Right lobe of liver (tissue), 6 donors: ENCODE results near the gene TMSB10. TPM values are rescaled to one million over a fixed set of nuclear protein-coding genes. Genes with fewer than 3 reads are reported as not detected.
A peak's percentile ranks its signal among the peaks of the same experiment; 100 is the strongest.
"Not testable (repeated sequence)": the region's sequence is repeated elsewhere in the genome, so short reads cannot be mapped to it uniquely, and the experiment has no call there.

Source experiments
- ATAC-seq, 4 donors: fragments of 200-7000 bp; cut with Tn5 transposase; one replicate each; pipeline ENCODE4 v1.9.1; 2020; ENCODE audit warnings: mild to moderate bottlenecking in 4 of 4, moderate library complexity in 4 of 4
- DNase-seq, 3 donors: peaks; one replicate each; pipeline ENCODE4 v3.0.0-alpha.2; 2020
- H3K27ac ChIP-seq, 3 donors: fragments of 200-600 bp; one replicate each; pipeline ENCODE4 v1.8.0; 2022
- H3K27me3 ChIP-seq, 2 donors: fragments of 200-600 bp; one replicate each; pipeline ENCODE4 v1.8.0; 2022
- H3K36me3 ChIP-seq, 4 donors: fragments of 200-600 bp; sonication (generic) in 1 of 4; one replicate each; pipeline versions ENCODE4 v1.5.1 to v1.8.0; 2017 to 2022; ENCODE audit warnings: control low read depth in 1 of 4
- H3K4me1 ChIP-seq, 4 donors: fragments of 200-600 bp; sonication (generic) in 1 of 4; one replicate each; pipeline versions ENCODE4 v1.5.1 to v1.8.0; 2017 to 2022; ENCODE audit warnings: control low read depth in 1 of 4
- H3K4me3 ChIP-seq, 3 donors: fragments of 200-600 bp; one replicate each; pipeline ENCODE4 v1.8.0; 2022
- H3K9me3 ChIP-seq, 4 donors: fragments of 200-600 bp; sonication (generic) in 1 of 4; one replicate each; pipeline versions ENCODE4 v1.5.1 to v1.8.0; 2017 to 2022; ENCODE audit warnings: control low read depth in 1 of 4
- CTCF ChIP-seq, 4 donors: fragments of 200-600 bp in 3 of 4; fragments of 450-650 bp in 1 of 4; IDR thresholded peaks; one replicate each; pipeline versions ENCODE4 v1.5.1 to v1.8.0; 2016 to 2022; ENCODE audit warnings: antibody characterized with exemption in 4 of 4, mild to moderate bottlenecking in 2 of 4
- POLR2A ChIP-seq: fragments of 450-650 bp; IDR thresholded peaks from one replicate; pipeline ENCODE4 v1.6.1; 2017; ENCODE audit warnings: antibody characterized with exemption, mild to moderate bottlenecking
- WGBS: methylation state at CpG from one replicate; pipeline ENCODE4 v1.1.6; 2018; ENCODE audit warnings: low coverage, low lambda C conversion rate; ENCODE audit not compliant: insufficient coverage; ENCODE audit errors: missing lambda C conversion rate; 5-methylcytosine and 5-hydroxymethylcytosine counted together
- intact Hi-C, 2 donors: fragments of 100-400 bp; cut with DNase I; formaldehyde crosslinking; loops; one replicate each; pipeline versions ENCODE4 v1.11.2 to v1.14.1; 2022
- total RNA-seq, 6 experiments: library from RNA; depleted of rRNA in 2 of 6; stranded (reverse); fragments of >200 nt in 2 of 6; fragmentation: NEBNext Ultra II Directional in 3 of 6; extraction: Animal tissue kit (Norgen Biotek cat#: 25700) in 3 of 6; gene quantifications; one replicate each; pipeline versions ENCODE4 v1.1.0 to v1.2.4, GENCODE V29; 2016 to 2023
- donor health status: DM: no; HTN: yes; CAD: no.
- donor health status: DM: no; HTN: no; CAD: no.
- donor health status: DM: no; HTN: no; CAD: no.
- donor health status: DM: no; HTN: yes; CAD: no.
- donor health status: DM: no; HTN: yes; CAD: no.

The TMSB10 gene
- total RNA-seq, 6 experiments from 2014 or later = 77.3 to 814 (median 270) TPM

- no peak for DNase-seq
- 76% methylated on average over 3 of the region's 3 CpGs for WGBS
- intact Hi-C loops = no loop called here
Measured at GRCh38 chr2:84866122-84866521, 39.3 kb upstream of the TMSB10 start.

GRCh38 chr2:84868327-84868726 is 37.1 kb upstream of the TMSB10 start:
- DNase-seq, ATAC-seq, H3K36me3 ChIP-seq, H3K4me1 ChIP-seq, H3K27ac ChIP-seq, intact Hi-C loops, H3K9me3 ChIP-seq, H3K27me3 ChIP-seq, H3K4me3 ChIP-seq: not testable (repeated sequence)
- 96% methylated on average over 2 of the region's 4 CpGs for WGBS

More at GRCh38 chr2:84866122-84866521, 39.3 kb upstream of the TMSB10 start:
- no peak overlapping the region for H3K27ac ChIP-seq
- H3K4me3 ChIP-seq = no peak overlapping the region
- TF ChIP-seq CTCF (IDR thresholded peaks at IDR 0.05) (no peak), POLR2A (no peak)
- H3K27me3 ChIP-seq = no peaks in the 10 kb centered on the region
- H3K9me3 ChIP-seq = no peaks in the 10 kb centered on the region
- no peaks in the 10 kb centered on the region for H3K4me1 ChIP-seq
- no peaks in the 10 kb centered on the region for H3K36me3 ChIP-seq
- no peak for ATAC-seq

GRCh38 chr2:84870306-84870705 is 35.1 kb upstream of the TMSB10 start:
- intact Hi-C loops = loop anchor here in 1 of 2 donors (10.0 kb wide), 1 partner anchor 376 kb away; no protein-coding TSS in a partner anchor
- Histone ChIP-seq H3K36me3 (no peaks in the 10 kb centered on the region), H3K4me3 (no peak overlapping the region), H3K27ac (no peak overlapping the region), H3K27me3 (no peaks in the 10 kb centered on the region), H3K9me3 (no peaks in the 10 kb centered on the region), H3K4me1 (no peaks in the 10 kb centered on the region)
- peak in 1 of 3 donors; percentile 37 for DNase-seq
- no peak for TF ChIP-seq POLR2A
- no peak for TF ChIP-seq CTCF (IDR thresholded peaks at IDR 0.05)
- WGBS = 91% methylated on average over 9 of the region's 11 CpGs
- peak in 1 of 4 donors; percentile 16 for ATAC-seq

- not testable (repeated sequence) for H3K4me3 ChIP-seq, H3K4me1 ChIP-seq, H3K27me3 ChIP-seq, H3K36me3 ChIP-seq, H3K27ac ChIP-seq, ATAC-seq, DNase-seq, H3K9me3 ChIP-seq
- intact Hi-C loops = loop anchor here in 1 of 2 donors (10.0 kb wide), 1 partner anchor 378 kb away; no protein-coding TSS in a partner anchor
- WGBS = 86% methylated on average over 7 of the region's 9 CpGs
Measured at GRCh38 chr2:84872691-84873090, 32.8 kb upstream of the TMSB10 start.

- no peaks in the 10 kb centered on the region for H3K27me3 ChIP-seq
- H3K27ac ChIP-seq = no peak overlapping the region
- ATAC-seq (no peak), DNase-seq (peak in 1 of 3 donors; percentile 7)
- H3K4me1 ChIP-seq = no peaks in the 10 kb centered on the region
- H3K36me3 ChIP-seq = no peaks in the 10 kb centered on the region
- TF ChIP-seq POLR2A (no peak), CTCF (IDR thresholded peaks at IDR 0.05) (no peak)
- intact Hi-C loops = loop anchor here in 1 of 2 donors (10.0 kb wide), 1 partner anchor 379 kb away; no protein-coding TSS in a partner anchor
- H3K9me3 ChIP-seq = no peaks in the 10 kb centered on the region
- H3K4me3 ChIP-seq = no peak overlapping the region
- 78% methylated on average over 5 of the region's 5 CpGs for WGBS
Measured at GRCh38 chr2:84873350-84873749, 32.1 kb upstream of the TMSB10 start.
